HG03442 (cell line): ENCODE data around the gene MYO1B.

Source experiments
- ATAC-seq: cut with Tn5 transposase; IDR thresholded peaks from one replicate; pipeline ENCODE4 v1.9.1; 2021; ENCODE audit warnings: mild to moderate bottlenecking, moderate library complexity; ENCODE audit not compliant: unreplicated experiment

The MYO1B gene

DNA sequence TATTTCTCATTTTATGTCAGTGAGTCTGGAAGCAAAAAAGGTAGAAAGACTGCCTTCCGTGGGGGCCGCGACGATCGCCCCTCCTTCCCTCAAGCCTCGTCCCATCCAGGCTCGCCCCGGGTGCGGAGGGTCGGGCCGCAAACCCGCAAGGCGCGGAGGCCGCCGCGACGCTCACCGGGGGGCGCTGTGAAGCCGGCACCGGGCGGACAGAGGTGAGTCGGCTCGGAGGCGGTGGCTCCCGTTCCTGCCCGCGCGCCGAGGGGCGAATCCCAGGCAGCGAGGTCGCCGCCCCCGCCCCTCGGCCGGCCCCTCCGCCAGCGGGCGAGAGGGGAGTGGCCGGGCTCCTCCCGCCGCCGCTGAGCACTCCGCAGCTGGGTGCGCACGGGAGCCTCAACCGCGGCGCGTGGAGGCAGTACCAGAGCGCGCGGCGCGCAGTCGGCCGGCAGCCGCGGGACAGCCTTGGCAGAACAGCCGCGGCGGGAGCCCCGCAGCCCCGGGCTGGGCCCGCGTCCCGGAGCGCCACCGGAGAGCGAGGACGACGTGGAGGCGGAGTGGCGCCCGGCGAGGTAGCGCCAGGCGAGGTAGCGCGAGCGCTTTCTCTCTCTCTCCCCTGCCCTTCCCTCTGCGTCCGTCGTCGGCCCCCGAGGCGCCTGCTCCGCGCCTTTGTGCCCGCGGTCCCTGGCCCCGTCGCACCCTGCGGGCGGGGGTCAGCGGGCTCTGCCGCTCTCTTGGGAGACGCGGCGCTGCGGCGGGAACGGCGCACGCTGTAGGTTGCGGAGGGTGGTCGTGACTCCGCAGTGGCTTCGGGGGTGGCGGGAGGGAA lies at the start of gene MYO1B:
Gene MYO1B (plus strand): TSS at position 359 of the 823 bp plus-strand sequence. CDS start 31,492 bp downstream, outside the sequence.
- peak; percentile 64 for ATAC-seq

DNA sequence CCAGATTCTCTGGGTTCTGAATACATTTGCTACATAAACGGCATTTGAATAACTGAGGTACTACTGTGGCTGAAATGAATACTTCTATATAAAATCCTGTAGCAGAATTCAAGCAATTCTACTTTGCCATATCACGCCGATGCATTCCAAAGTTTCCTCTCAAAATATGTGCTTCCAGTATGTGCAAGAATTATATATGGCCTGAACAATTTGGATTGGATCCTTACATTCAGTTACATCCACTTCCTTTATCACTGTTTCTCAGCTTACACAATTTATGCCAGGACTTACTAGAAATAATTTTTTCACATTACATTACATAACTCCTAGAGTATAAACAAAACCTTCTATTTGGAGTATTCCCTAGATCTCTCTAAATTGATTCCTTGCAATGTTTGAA lies 48.1 kb upstream of the MYO1B start:
- no peak for ATAC-seq

DNA sequence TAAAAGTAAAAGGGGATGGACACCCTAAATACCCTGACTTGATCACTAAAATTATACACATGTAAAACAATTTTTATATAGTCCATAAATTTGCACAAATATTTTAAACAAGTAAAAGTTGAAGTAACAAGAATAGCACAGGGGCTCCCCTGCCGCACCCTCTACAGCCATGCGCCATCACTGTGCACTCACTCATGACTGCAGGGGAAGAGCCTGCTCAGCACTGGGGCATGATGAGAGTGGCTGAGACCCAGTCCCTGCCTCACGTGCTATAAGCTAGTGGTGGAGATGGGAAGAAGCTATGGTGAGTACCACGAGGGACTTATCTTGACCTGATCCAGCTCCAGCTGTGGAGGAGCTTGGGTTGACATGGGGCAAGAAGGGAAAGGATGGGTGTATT lies 46.9 kb upstream of the MYO1B start:
- ATAC-seq: no peak

DNA sequence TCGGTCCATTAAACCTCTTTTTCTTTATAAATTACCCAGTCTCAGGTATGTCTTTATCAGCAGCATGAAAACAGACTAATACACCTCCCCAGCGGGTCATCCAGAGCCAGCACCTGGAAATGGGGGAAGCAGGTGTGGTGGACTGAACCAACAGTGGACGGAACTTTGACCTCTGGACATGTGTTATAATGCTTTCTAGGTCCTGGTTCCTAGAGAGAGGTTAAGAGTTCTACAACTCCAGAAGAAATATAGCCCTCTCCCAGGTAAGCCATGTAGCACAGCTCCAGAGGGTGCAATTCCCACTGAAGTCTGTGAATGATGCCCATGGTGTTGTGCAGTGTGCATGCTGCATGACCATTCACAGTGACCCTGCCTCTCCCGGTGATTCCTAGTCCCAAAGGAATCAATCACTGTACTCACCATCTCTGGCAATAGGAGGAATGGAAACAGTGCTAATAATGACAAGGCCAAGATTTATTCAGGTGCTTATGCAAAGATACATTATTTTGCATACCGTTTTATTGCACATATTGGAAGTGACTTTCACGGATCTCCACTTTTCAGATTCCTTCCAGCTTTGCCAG lies 45.2 kb upstream of the MYO1B start:
- no peak for ATAC-seq

DNA sequence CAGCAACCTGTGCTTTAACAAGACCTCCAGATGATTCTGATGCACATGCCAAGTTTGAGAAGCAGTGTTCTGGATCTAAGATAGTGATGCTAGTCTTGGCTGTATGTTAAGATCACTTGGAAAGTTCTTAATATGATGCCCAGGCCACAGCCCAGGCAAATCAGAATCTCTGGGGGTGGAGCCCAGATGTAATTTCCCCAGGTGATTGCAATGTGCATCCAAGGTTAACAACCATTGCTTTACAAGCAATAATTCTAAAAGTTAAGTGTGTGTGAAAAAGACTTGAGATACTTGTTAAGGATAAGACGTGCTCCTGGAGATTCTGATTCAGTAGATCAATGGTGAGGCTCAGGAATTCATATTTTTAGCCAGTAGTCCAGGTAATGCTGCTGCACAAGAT lies 44.3 kb upstream of the MYO1B start:
- no peak for ATAC-seq

DNA sequence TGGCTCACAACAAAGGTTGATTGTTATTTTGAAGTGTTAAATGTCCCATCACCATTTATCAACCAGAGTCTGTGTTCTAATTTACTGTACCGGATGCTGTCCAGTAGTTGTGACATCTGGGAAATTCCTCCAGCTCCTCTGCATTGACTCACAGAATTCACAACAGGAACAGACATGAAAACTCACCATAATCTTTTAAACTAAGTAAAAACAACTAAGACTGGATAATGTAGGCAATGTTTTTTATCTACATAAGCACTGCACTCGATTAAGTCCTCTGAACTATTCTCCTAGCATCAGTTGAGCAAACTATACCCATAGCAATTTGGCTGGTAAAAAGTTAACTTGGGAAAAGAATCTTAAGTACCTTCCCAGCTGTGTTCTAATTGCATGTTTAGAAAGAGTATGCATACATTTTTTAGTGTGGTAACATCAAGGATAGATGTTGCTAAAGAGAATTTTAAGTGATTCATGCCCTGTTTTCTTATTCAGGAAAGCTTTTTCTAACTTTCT lies 42.9 kb upstream of the MYO1B start:
- no peak for ATAC-seq

DNA sequence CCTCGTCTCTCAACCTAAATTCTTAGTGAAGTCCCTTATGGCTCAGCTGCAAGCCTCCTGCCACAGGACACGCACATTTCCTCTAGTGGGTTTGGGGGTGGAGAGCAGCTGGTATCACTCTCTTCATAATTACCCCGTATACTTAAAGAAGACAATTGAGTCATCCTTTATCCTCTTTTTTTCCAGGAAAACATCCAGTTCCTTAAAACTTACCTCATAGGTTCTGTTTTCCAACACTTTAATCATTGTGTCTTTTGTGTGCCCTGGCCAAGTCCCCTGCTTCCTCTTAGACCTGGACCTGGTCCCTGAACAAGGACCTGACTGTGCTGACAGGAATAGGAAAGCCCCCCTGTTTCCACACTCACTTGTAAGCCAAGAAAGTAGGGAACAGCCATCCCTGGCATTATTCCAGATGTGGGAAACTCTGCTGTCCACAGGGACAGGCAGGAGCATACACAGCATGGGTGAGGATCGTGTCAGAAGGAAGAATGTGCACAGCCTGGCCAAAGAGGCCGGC lies 42.3 kb upstream of the MYO1B start:
- ATAC-seq: no peak

DNA sequence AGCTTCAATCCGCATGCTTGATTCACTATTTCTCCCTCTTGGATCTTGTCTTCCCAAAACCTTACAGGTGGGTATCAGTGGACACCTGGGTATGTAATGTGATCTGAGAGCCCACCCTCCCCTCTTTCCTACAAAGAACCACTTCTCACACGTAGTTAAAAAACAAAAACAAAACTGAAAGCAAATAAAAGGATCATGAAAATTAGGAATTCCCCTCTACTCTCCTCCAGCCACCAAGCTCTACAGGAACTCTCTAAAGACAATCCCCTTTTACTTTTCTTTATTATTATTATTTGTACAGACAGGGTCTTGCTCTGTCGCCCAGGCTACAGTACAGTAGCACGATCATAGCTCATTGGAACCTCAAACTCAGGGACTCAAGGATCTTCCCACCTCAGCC lies 40.8 kb upstream of the MYO1B start:
- peak; percentile 64 for ATAC-seq

DNA sequence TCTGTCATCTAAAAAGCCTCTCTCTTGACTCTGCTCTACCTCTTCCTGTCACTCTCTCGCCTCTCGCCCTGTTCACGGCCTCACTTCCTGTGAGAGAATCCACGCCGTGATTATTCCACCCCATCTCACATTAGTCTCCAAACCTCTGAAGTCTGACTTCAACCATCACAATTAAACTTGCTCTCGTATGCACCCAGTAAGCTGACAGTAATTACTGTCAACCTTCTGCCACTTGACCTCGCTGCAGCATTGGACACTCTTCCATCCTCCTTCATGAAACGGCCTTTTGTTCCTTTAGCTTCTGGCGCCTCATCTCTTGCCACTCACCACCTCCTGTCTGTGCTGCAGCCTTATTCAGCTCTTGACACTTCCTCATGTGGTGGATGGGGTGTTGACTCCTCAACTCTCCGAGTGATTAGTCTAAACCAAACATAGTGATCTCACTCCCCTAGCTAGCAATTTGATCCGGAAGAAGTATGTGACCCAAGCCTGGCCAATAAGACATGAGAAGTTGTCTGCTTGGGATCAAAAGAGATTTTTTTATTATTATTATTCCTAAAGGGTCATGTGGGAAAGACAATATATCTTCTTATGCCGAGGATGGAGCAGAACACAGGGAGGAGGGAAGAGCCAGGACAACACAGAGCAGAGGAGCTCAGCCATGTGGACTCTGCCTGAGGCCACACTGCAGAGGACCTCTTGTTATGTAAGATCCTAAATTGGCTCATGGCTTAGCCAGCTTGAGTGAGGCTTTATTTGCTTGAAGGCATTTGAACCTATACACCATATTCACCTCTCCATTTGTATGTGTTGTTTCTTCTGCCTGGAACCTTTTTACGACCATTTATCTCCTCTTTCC lies 38.4 kb upstream of the MYO1B start:
- no peak for ATAC-seq

DNA sequence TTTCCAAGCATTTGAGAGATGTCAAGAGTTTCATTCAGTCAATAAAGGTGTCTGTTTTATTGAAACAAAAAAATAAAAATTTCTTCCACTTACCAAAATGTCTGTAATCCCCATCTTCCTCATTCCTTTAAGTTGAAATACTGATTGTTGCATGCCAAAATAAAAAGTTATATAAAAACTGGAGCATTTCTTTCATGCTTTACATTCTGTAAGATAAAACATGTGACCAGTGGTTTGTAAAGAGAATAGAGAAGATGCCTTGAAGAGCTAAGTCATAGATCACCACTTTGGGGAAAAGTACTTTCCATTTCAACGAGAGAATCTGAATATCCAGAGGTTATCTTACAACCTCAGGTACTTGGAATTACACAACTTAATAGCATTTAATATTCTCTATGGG lies 35.9 kb upstream of the MYO1B start:
- no peak for ATAC-seq

DNA sequence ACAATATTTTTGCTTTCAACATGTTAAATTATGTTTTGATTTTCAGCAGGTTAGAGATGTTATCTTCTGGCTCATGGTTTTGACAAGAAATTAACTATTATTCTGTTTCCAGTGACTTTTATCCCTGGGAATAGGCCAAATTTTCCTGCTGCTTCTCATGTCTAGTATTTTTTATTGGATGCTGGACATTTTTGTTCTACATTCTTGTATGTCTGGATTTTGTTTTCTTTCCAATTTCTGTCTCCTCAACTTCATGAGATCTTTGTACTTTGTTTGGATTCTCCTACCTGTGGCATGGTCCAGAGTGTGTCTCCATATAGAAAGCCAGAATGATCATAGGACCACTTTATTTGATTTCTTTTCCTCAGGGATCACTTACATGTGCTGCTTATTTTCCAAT lies 33.1 kb upstream of the MYO1B start:
- no peak for ATAC-seq

DNA sequence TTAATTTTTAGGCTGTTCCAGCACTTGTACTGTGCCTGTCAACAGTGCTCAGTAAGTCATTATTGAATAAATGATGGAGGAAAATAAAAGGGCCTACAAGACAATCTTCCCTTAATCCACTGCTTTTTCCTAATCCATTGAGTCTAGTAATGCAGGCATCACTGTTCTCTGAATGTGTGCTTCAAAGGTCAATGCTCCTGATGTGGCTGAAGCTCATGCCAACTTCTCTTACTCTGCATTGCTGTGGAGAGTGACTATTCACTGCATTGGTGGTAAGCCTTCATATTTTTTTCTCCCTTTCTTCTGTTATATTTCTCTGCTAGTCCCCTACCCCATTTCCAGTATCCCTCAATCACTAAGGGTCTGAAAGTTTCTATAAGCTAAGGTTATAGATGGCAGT lies 31.9 kb upstream of the MYO1B start:
- no peak for ATAC-seq

DNA sequence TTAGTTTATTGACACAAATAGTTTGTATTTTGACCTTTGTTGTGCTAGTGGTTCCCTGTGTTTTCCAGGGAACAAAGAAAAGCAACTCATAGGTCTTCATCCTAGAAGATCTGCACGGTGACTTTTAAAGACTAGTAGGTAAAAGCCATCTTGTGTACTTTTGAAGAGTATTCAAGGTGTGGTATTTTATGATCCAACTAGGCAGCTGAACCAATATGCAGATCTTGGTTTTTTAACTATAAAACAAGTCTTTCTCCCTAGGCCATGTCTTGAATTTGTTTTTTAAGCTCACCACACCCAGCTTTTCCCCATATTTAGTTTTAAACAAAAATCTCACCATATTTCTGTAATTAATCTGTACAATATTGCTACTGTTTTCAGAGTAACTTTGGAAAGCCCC lies 30.0 kb upstream of the MYO1B start:
- ATAC-seq: no peak

DNA sequence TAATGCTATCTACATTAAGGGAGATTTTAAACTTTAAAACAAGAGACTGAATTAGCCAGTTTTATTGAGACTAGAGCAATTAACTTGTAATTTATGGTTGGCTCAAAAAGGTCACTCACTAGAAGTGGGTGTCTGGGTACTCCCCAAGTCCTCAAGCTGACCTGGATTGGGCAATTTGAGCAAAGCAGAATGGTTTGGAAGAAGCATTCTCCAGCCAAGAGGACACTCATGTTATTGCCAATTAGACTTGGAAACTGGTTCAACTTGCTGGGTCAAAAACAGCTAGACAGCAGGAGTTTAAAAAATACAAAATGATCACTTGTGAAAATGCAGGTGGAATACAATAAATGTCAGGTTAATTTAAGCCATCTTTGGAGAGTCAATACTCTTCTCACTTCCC lies 29.5 kb upstream of the MYO1B start:
- no peak for ATAC-seq

DNA sequence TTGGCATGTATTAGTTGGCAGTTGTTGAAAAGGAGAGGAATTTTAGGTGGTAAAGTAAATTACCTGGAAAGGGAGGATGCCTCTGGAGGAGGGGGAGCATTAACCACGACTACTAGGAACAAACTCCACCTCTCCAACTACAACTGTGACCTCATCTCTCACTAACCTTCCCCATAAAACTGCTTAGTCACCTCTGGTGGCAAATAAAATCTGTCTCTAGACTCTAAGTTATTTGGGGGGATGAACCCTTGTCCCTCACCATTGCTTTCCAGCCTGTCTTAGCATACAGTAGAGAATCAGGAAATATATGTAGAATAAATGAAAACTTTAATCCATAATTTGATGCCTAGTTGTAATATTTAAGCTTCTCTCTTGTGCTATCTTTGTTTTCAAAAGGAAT lies 27.6 kb upstream of the MYO1B start:
- ATAC-seq: no peak

DNA sequence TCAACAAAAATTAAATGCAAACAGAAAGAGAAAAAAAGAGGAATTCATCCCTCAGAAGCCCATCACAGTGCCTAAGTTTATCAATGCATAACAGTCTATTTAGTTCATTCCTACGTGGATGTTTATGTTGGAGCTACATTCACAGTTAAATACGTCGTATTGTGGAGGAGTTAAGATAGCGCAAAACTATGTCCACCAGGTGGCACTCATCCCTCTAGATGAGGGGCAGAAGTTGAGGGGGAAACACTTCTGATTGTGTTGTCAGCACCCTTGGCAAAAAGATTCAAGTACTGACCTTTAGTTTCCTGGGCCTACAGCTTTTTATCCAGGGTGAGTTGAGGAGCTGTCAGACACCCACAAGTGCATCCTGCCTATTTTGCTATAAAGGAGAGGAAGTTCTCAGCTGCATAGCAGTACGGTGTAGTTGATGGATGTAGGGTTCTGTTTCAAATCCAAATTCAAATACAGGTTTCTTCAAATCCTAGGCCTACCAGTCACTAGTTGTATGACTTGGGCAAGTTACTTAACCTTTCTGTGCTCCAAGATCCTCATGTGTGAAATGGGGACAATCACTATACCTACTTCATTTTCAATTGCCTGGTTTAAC lies 26.8 kb upstream of the MYO1B start:
- peak; percentile 39 for ATAC-seq

DNA sequence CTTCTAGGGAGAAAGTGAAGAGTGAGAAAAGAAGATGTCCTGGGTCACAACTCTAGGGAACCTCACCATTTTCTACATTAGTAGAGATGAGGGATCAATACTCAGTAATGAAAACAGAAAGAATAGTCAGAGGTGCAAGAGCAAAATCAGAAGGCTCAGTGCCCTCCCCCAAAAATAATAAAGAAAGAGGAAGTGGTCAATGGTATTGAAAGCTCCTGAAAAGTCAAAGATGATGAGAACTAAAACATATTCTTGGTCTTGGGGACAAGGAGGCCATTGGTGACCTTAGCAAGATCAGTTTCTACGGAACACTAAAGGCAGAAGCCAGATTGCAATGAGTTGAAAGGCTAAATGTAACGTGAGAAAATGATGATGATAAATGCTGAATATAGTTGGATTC lies 24.5 kb upstream of the MYO1B start:
- ATAC-seq: peak; percentile 31

DNA sequence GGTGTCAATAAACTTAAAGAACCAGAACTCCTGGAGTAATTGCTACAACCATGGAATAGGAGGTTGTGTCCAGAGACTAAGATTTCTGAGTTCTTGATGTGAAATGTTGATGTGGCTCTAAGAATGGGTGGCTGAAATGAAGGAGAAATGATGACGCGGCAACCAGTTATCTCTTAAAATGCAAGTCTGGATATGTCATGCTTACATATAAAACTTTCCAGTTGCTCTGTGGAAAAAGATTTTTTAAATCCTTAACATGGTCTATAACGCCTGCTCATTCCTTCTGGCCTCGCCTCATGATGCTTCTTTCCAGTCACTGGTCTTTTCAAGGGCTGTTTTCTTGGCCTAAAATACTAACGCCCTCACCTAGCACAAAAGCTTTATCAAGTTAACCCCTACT lies 23.5 kb upstream of the MYO1B start:
- ATAC-seq: no peak

DNA sequence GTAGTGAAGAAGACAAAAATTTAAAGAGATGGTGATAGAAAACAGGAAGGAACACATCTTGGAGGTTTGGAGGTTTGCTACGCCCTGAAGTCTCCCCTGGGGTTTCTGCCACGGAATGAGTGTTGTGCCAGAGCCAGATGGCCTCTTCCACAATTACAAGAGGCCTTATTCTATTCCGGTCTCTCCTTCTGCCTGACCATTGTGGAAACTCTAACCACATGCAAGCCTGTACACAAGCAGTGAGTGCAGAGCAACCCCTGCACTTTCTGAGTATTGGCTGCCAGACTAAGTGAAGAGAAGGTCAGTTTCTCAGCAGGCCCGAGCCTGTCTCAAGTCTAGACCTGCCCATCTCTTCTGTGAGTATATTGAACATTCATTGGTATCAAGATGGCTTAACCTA lies 22.7 kb upstream of the MYO1B start:
- peak; percentile 78 for ATAC-seq

DNA sequence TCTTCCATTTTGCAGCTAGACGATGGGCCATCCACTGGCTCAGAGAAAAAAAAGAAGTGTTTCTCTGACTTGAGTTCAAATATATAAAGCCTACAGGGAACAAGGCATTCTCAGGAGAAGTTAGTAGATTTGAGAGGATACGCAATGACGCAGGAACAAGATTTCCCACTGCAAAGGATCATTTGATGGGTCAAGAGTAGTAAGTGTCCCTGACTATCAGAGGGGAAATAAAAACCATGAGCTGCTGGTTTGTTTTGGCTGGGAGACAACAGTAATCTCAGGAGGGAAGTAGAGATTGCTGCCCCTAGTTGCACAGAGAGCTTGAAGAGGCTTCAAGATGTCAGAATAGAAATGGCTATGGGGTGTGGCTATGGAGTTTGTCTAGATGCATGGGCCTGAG lies 22.3 kb upstream of the MYO1B start:
- no peak for ATAC-seq

DNA sequence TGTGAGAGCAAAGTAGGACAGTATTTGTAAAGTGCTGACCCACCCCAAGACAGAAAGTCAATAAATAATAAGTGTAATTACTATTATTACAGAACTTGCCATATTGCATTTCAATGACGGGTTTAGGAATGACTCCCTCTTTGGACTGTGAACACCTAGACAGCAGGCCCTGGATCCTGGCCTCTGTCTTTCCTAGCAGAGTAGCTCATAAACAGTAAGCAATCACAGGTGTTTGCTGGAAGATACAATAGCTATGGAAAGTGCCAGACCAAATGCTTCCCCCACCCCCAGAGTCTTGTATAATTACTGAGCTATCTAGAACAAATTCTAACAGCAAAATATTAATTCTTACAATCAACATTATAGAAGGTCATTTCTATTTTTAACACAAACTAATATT lies 20.1 kb upstream of the MYO1B start:
- ATAC-seq: no peak
